ENCODE data around the gene UBL4B.

DNA sequence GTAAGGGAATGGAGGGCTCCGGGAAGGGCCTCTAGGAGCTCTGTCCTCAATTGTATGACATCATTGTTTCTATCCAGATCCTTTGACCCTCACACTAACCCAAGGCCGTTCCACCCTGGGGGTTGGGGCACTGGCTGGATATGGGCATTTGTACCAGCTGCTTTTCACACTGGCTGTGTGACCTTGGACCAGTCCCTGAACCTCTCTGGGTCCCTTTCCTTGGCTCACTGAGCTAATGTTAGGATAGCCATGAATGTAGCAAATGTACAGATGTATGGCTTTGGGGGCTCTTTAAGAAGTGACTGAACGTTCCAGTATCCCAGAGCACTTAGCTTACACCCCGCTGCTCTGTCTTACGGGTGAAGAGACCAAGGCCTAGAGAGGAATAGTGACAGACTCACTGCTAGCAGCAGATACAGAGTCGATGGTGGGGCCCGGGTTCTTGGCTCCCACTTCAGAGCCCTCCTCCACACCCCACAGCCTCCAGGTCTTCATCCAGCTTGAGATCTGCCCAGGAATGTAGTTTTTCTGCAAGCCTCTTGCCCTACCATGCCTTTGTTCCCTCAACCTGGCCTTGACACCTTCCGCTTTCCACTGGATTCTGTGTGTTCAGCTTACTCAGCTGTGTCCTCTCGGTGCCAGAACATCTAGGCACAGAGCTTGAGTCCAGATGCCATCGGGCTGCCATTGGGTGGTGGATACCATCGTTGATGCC is 14.6 kb upstream of the UBL4B start:
- TF ChIP-seq, protein P1, sequence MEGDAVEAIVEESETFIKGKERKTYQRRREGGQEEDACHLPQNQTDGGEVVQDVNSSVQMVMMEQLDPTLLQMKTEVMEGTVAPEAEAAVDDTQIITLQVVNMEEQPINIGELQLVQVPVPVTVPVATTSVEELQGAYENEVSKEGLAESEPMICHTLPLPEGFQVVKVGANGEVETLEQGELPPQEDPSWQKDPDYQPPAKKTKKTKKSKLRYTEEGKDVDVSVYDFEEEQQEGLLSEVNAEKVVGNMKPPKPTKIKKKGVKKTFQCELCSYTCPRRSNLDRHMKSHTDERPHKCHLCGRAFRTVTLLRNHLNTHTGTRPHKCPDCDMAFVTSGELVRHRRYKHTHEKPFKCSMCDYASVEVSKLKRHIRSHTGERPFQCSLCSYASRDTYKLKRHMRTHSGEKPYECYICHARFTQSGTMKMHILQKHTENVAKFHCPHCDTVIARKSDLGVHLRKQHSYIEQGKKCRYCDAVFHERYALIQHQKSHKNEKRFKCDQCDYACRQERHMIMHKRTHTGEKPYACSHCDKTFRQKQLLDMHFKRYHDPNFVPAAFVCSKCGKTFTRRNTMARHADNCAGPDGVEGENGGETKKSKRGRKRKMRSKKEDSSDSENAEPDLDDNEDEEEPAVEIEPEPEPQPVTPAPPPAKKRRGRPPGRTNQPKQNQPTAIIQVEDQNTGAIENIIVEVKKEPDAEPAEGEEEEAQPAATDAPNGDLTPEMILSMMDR (conservative IDR thresholded peaks at IDR 0.05; ENCODE audit: low read depth in 2 of 2) = no peak
- TF ChIP-seq POLR2AphosphoS5 (IDR thresholded peaks at IDR 0.05; ENCODE audit: low read depth) (no peak), EZH2phosphoT487 (IDR thresholded peaks at IDR 0.05; ENCODE audit: unreplicated experiment) (no peak), JUNB (IDR thresholded peaks at IDR 0.05; ENCODE audit: unreplicated experiment) (no peak), ZNF331 (CRISPR knock-in tag; IDR thresholded peaks at IDR 0.05; ENCODE audit: low read depth) (no peak), EZH2 (IDR thresholded peaks at IDR 0.05; ENCODE audit: low read depth, unreplicated experiment) (no peak), ZNF114 (CRISPR knock-in tag; IDR thresholded peaks at IDR 0.05) (no peak), CREB1 (CRISPR knock-in tag; IDR thresholded peaks at IDR 0.05; ENCODE audit: low read depth) (no peak), NANOG (IDR thresholded peaks at IDR 0.05; ENCODE audit: borderline replicate concordance) (no peak)
- TF ChIP-seq, protein P2, sequence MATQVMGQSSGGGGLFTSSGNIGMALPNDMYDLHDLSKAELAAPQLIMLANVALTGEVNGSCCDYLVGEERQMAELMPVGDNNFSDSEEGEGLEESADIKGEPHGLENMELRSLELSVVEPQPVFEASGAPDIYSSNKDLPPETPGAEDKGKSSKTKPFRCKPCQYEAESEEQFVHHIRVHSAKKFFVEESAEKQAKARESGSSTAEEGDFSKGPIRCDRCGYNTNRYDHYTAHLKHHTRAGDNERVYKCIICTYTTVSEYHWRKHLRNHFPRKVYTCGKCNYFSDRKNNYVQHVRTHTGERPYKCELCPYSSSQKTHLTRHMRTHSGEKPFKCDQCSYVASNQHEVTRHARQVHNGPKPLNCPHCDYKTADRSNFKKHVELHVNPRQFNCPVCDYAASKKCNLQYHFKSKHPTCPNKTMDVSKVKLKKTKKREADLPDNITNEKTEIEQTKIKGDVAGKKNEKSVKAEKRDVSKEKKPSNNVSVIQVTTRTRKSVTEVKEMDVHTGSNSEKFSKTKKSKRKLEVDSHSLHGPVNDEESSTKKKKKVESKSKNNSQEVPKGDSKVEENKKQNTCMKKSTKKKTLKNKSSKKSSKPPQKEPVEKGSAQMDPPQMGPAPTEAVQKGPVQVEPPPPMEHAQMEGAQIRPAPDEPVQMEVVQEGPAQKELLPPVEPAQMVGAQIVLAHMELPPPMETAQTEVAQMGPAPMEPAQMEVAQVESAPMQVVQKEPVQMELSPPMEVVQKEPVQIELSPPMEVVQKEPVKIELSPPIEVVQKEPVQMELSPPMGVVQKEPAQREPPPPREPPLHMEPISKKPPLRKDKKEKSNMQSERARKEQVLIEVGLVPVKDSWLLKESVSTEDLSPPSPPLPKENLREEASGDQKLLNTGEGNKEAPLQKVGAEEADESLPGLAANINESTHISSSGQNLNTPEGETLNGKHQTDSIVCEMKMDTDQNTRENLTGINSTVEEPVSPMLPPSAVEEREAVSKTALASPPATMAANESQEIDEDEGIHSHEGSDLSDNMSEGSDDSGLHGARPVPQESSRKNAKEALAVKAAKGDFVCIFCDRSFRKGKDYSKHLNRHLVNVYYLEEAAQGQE (IDR thresholded peaks at IDR 0.05; ENCODE audit: unreplicated experiment) = no peak
